Keratinocyte (primary cell): ENCODE results near the gene TSPAN18.

Experiments
- EZH2 ChIP-seq: IDR thresholded peaks from one replicate; pipeline ENCODE4 v1.6.1; 2012; ENCODE audit warnings: inconsistent platforms, mild to moderate bottlenecking, low read length, moderate library complexity
- TF ChIP-seq, protein P1 (sequence below), 3 experiments: IDR thresholded peaks in 1 of 3; conservative IDR thresholded peaks in 1 of 3; optimal IDR thresholded peaks in 1 of 3; 2 replicates in 2 of 3; 3 replicates in 1 of 3; pipeline versions ENCODE3 to v1.5.1; 2011; ENCODE audit warnings: low read length in 3 of 3, mild to moderate bottlenecking in 3 of 3, moderate library complexity in 2 of 3, control low read depth in 1 of 3, inconsistent platforms in 1 of 3; ENCODE audit not compliant: insufficient read depth in 2 of 3; ENCODE audit errors: extremely low read depth in 1 of 3

DNA sequence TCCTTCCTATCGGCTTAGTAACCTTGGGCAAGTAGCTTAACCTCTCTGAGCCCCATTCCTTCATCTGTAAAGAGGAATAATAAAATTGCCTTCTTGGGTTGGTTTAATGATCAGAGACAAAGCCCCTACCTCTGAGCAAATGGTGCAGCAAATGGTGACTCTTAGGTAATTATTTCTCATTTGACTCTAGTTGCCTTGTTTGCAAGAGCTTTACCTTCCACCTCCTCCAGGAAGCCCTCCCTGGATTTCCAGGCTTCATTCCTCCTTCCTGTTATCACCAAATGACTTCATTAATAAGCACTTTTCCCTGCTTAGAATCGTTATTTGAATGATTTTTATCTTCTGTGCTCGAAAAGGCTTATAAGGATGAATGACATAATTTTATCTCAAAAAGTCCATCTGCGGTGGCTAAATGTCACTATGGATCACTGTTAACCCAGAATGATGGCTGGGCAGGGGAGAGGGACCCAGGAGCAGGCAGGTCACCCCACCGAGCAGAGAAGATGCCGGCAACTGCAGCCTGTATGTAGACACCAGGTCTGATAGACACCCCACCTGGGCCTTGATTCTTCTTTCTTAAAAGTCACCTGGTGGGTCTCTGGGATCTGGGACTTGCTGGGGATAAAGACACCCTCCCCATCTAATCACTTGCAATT, 106.6 kb downstream of the TSPAN18 start:
- TF ChIP-seq, protein P1, sequence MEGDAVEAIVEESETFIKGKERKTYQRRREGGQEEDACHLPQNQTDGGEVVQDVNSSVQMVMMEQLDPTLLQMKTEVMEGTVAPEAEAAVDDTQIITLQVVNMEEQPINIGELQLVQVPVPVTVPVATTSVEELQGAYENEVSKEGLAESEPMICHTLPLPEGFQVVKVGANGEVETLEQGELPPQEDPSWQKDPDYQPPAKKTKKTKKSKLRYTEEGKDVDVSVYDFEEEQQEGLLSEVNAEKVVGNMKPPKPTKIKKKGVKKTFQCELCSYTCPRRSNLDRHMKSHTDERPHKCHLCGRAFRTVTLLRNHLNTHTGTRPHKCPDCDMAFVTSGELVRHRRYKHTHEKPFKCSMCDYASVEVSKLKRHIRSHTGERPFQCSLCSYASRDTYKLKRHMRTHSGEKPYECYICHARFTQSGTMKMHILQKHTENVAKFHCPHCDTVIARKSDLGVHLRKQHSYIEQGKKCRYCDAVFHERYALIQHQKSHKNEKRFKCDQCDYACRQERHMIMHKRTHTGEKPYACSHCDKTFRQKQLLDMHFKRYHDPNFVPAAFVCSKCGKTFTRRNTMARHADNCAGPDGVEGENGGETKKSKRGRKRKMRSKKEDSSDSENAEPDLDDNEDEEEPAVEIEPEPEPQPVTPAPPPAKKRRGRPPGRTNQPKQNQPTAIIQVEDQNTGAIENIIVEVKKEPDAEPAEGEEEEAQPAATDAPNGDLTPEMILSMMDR (optimal IDR thresholded peaks at IDR 0.05 in 1 of 3, IDR thresholded peaks at IDR 0.05 in 1 of 3, conservative IDR thresholded peaks at IDR 0.05 in 1 of 3; ENCODE audit: extremely low read depth in 1 of 3, insufficient read depth in 2 of 3, low read length in 3 of 3), result no peak
- TF ChIP-seq EZH2, result no peak
